ENCODE results near the gene ACYP1. TPM values are rescaled to one million over a fixed set of nuclear protein-coding genes. Genes with fewer than 3 reads are reported as not detected.

Gene ACYP1
- polyA plus RNA-seq, 3 donors: 2.8 to 11.8 (median 4.3) TPM

GRCh38 chr14:75049731-75050201 is 14.1 kb downstream of the ACYP1 start:
- H3K36me3 ChIP-seq (replicated peaks in 1 of 2; ENCODE audit: control insufficient read depth in 1 of 2, insufficient read depth in 2 of 2, low read length in 2 of 2): no peaks in the 10 kb centered on the region
- peak overlapping the region; percentile 91 to 98 (median 95) for H3K27ac Mint-ChIP-seq
- peak overlapping the region; percentile 36 to 85 for H3K27ac ChIP-seq (ENCODE audit: low read depth in 1 of 2, low read length in 2 of 2)
- no peaks in the 10 kb centered on the region for H4K20me1 ChIP-seq (ENCODE audit: insufficient read depth, low read length)
- H2AFZ ChIP-seq (ENCODE audit: insufficient read depth, low read depth, low read length, poor library complexity, severe bottlenecking): no peak overlapping the region
- DNase-seq: peak; percentile 27 to 72 (median 56)
- no peaks in the 10 kb centered on the region for H3K27me3 ChIP-seq (ENCODE audit: control insufficient read depth in 2 of 2, insufficient read depth in 2 of 2, low read length in 2 of 2)
- peaks cover 29 to 43% of the 10 kb centered on the region in 2 donors for H3K4me1 ChIP-seq (ENCODE audit: control insufficient read depth in 1 of 2, insufficient read depth in 2 of 2, low read length in 2 of 2)
- H3K9ac ChIP-seq (ENCODE audit: insufficient read depth, low read length, poor library complexity, severe bottlenecking): no peak overlapping the region
- H3K4me3 ChIP-seq (replicated peaks in 1 of 3; ENCODE audit: low read depth in 2 of 3, low read length in 3 of 3): peak overlapping the region in 1 of 3 experiments; percentile 81
- H3K4me2 ChIP-seq (replicated peaks; ENCODE audit: extremely low read depth, low read length, poor library complexity, severe bottlenecking): peak overlapping the region; percentile 84
- no CpG with 5 or more reads among the region's 3 CpGs for WGBS (ENCODE audit: insufficient coverage)
- peaks cover 46% of the 10 kb centered on the region for H3K4me1 Mint-ChIP-seq
- no peaks in the 10 kb centered on the region for H3K27me3 Mint-ChIP-seq (ENCODE audit: low read depth in 3 of 3)
- TF ChIP-seq CTCF (IDR thresholded peaks at IDR 0.05): no peak
- intact Hi-C loops (cut with micrococcal nuclease): no loop called here
- peaks cover 20% of the 10 kb centered on the region for H3K79me2 ChIP-seq (ENCODE audit: insufficient read depth, low read length)
- peaks cover 7 to 10% of the 10 kb centered on the region in 2 donors for H3K36me3 Mint-ChIP-seq
- no peaks in the 10 kb centered on the region for H3K9me3 ChIP-seq (replicated peaks in 1 of 2; ENCODE audit: control insufficient read depth in 1 of 2, insufficient read depth in 1 of 2, low read length in 2 of 2)
- H3K9me3 Mint-ChIP-seq: no peaks in the 10 kb centered on the region
- peak overlapping the region; percentile 60 to 91 for H3K4me3 Mint-ChIP-seq

GRCh38 chr14:75049136-75049535 is 14.7 kb downstream of the ACYP1 start:
- Histone ChIP-seq H3K9ac (ENCODE audit: insufficient read depth, low read length, poor library complexity, severe bottlenecking) (no peak overlapping the region), H2AFZ (ENCODE audit: insufficient read depth, low read depth, low read length, poor library complexity, severe bottlenecking) (no peak overlapping the region), H3K9me3 (replicated peaks in 1 of 2; ENCODE audit: control insufficient read depth in 1 of 2, insufficient read depth in 1 of 2, low read length in 2 of 2) (no peaks in the 10 kb centered on the region), H3K27ac (ENCODE audit: low read depth in 1 of 2, low read length in 2 of 2) (peak overlapping the region; percentile 36 to 85), H3K4me2 (replicated peaks; ENCODE audit: extremely low read depth, low read length, poor library complexity, severe bottlenecking) (peak overlapping the region; percentile 84), H3K36me3 (replicated peaks in 1 of 2; ENCODE audit: control insufficient read depth in 1 of 2, insufficient read depth in 2 of 2, low read length in 2 of 2) (no peaks in the 10 kb centered on the region), H3K27me3 (ENCODE audit: control insufficient read depth in 2 of 2, insufficient read depth in 2 of 2, low read length in 2 of 2) (no peaks in the 10 kb centered on the region), H3K79me2 (ENCODE audit: insufficient read depth, low read length) (peaks cover 20% of the 10 kb centered on the region), H3K4me1 (ENCODE audit: control insufficient read depth in 1 of 2, insufficient read depth in 2 of 2, low read length in 2 of 2) (peaks cover 29 to 39% of the 10 kb centered on the region in 2 donors), H4K20me1 (ENCODE audit: insufficient read depth, low read length) (no peaks in the 10 kb centered on the region), H3K4me3 (replicated peaks in 1 of 3; ENCODE audit: low read depth in 2 of 3, low read length in 3 of 3) (peak overlapping the region in 1 of 3 experiments; percentile 81)
- Mint-ChIP-seq H3K9me3 (no peaks in the 10 kb centered on the region), H3K4me3 (peak overlapping the region in 1 of 2 donors; percentile 2), H3K36me3 (peaks cover 7 to 13% of the 10 kb centered on the region in 2 donors), H3K4me1 (peaks cover 45% of the 10 kb centered on the region), H3K27ac (peak overlapping the region; percentile 91 to 98 (median 95)), H3K27me3 (ENCODE audit: low read depth in 3 of 3) (no peaks in the 10 kb centered on the region)
- WGBS (ENCODE audit: insufficient coverage): 100% methylated on average over 4 of the region's 5 CpGs
- no peak for TF ChIP-seq CTCF (IDR thresholded peaks at IDR 0.05)
- intact Hi-C loops (cut with micrococcal nuclease): no loop called here
- DNase-seq: no peak
